NB4 (cell line): ENCODE results near the gene CCDC78.

Experiments used
- CTCF ChIP-seq: IDR thresholded peaks from one replicate; pipeline ENCODE4 v1.5.1; 2012; ENCODE audit warnings: low read depth, low read length
- MAX ChIP-seq: IDR thresholded peaks from 2 replicates; pipeline ENCODE4 v1.6.1; 2011; ENCODE audit warnings: low read depth, low read length
- POLR2A ChIP-seq: IDR thresholded peaks from 2 replicates; pipeline ENCODE4 v1.6.1; 2011; ENCODE audit warnings: mild to moderate bottlenecking; ENCODE audit not compliant: insufficient read length; ENCODE audit errors: extremely low read depth

GRCh38 chr16:687499-687898, 38.7 kb downstream of the CCDC78 start:
- TF ChIP-seq CTCF (no peak), POLR2A (no peak), MAX (no peak)
